NOMO-1 treated with DMSO at 0.1 percent for 48 hours (cell line): ENCODE data around the gene SMIM22.

Source experiments
- DNase-seq: peaks from one replicate; lab custom pipeline; 2025; ENCODE audit not compliant: unreplicated experiment; lab: John Stamatoyannopoulos, UW

The SMIM22 gene

GRCh38 chr16:4795828-4796572 lies 831 bp downstream of the SMIM22 start:
- DNase-seq: no peak

- DNase-seq: no peak
These were observed 2.0 kb downstream of the SMIM22 start for GRCh38 chr16:4796982-4797804.

- no peak for DNase-seq
These were observed 2.7 kb downstream of the SMIM22 start for GRCh38 chr16:4797805-4798252.

GRCh38 chr16:4798456-4798855 lies 3.3 kb downstream of the SMIM22 start:
- DNase-seq: no peak

- DNase-seq: no peak
These were observed 4.1 kb downstream of the SMIM22 start for GRCh38 chr16:4799171-4799855.

GRCh38 chr16:4800290-4801041 lies 5.3 kb downstream of the SMIM22 start:
- DNase-seq: peak; percentile 78

GRCh38 chr16:4801051-4801961 lies 6.1 kb downstream of the SMIM22 start:
- no peak for DNase-seq

- peak; percentile 56 for DNase-seq
These were observed 6.9 kb downstream of the SMIM22 start, which contains the start of gene ROGDI for GRCh38 chr16:4801962-4802658. TSS of gene ROGDI (minus strand) at chr16:4802633. CDS start at chr16:4802571, 62 bp downstream.

GRCh38 chr16:4802659-4803287 lies 7.6 kb downstream of the SMIM22 start:
- DNase-seq: peak; percentile 91

- peak; percentile 37 for DNase-seq
These were observed 8.3 kb downstream of the SMIM22 start for GRCh38 chr16:4803401-4803844.

- DNase-seq: no peak
These were observed 9.0 kb downstream of the SMIM22 start for GRCh38 chr16:4803898-4804762.

GRCh38 chr16:4805231-4805630 lies 10.1 kb downstream of the SMIM22 start:
- no peak for DNase-seq

- no peak for DNase-seq
These were observed 11.1 kb downstream of the SMIM22 start for GRCh38 chr16:4806280-4806679.

- DNase-seq: no peak
These were observed 16.1 kb downstream of the SMIM22 start for GRCh38 chr16:4811242-4811641.

- DNase-seq: no peak
These were observed 16.6 kb downstream of the SMIM22 start for GRCh38 chr16:4811773-4812172.

- no peak for DNase-seq
These were observed 18.3 kb downstream of the SMIM22 start for GRCh38 chr16:4813251-4814003.

- DNase-seq: no peak
These were observed 18.9 kb downstream of the SMIM22 start for GRCh38 chr16:4814046-4814445.
